CD4-positive, alpha-beta T cell treated with Interleukin-10 for 1 hour (primary cell): ENCODE results near the gene BRINP1.
"Not testable (repeated sequence)": the region's sequence is repeated elsewhere in the genome, so short reads cannot be mapped to it uniquely, and the experiment has no call there.

Experiments
- DNase-seq: peaks from one replicate; pipeline ENCODE4 v3.0.0-alpha.2; 2020

The BRINP1 gene

DNA sequence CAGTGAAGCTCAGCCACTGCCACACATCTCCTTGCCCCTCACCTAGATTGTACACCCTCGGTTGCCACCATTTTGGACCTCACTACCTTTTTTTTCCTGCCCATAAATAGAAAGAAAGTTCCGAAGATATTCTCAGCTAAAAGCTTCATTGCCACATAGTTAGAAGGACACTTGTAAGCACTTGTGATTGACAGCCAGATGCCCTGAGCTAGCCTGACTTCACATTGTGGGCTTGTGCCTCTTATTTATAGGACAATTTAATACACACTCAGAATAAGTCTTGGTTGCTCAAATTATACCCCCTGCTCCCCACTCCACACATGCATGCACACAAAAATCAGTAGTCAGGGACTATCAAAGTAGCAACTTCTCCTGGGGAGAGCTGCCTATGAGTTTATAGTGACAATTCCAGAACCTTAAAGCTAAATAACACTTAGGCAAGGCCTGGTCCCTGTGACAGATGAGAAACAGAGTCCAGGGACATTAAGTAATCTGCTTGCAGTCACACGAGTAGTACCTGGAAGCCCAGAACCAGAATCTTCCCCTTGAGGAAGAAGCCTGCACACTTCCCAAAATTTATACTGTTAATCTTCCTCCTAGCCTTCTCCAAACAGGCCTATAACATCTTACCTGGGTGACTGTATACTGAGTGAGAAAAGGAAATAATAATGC lies 184.8 kb downstream of the BRINP1 start:
- DNase-seq: no peak

DNA sequence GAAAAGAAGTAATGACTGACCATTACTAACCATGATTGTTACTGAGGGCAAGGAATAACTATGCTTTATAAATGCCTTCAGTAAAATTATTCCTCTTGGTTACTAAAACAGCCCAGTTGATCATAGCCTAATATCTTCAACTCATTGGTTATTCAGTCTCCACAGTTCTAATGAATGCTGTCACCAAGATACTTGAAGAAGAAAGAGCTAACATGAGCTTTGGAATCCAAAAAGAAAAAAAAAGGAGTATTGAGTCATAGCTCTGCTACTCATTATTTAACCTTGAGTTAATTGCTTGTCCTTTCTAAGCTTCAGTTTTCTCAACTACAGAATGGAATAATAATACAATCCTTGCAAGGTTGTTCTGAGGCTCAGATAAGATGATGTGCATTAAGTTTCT lies 187.7 kb downstream of the BRINP1 start:
- no peak for DNase-seq

DNA sequence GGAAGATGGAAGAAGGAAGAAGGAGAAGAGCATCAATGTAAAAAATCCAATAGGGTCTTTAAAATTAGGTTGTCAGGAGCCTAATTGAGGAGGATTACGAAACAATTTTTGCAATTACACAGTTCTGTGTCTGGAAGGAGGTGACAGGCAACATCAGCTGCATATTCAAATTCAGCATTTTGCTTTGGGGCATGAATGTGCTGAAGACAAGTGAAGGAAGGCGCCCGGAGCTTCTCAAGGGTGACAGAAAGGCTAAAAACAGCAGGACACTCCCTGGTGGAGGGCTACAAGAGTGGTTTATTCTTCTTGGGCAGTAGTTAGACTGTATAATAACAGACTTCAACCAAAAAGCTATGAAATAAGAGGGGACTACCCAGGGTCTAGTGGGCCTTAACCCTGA lies 188.3 kb downstream of the BRINP1 start:
- DNase-seq: no peak

DNA sequence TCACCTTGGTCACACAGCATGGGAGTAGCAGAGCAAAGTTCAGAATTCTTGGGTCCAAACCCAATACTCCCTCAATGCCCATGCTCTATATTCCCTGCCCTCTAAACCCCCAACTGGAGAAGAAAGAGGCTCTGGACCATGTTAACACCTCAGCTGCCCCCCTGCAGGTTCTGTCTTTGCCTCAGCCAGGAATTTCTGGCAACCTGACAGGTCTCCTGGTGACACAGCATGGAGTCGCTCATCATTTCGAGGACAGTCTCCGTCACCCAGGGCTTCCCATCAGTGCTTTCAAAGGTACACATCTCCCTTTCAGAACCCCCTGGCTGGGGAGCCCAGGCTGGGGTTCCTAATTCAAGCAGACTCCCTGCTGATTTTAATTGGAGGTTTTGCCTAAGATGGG lies 189.5 kb downstream of the BRINP1 start:
- DNase-seq: no peak

DNA sequence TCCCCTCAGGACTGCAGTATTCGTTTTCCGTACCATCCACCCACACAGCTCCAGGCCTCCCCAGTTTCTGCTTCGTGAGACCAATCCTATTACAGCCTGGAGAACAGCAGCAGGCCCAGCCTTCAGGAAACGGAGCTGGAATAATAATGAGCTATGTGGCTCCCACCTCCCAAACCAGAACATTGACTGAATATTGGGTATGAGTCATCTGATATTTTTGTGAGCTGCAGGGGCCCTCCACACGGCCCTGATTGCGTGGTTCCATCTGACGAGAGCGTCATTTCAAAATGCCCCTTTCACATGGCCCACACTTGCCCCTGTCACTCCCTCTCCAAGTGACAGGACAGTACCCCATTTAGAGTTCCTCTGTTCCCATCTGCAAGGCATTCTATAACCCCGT lies 192.0 kb downstream of the BRINP1 start:
- no peak for DNase-seq

DNA sequence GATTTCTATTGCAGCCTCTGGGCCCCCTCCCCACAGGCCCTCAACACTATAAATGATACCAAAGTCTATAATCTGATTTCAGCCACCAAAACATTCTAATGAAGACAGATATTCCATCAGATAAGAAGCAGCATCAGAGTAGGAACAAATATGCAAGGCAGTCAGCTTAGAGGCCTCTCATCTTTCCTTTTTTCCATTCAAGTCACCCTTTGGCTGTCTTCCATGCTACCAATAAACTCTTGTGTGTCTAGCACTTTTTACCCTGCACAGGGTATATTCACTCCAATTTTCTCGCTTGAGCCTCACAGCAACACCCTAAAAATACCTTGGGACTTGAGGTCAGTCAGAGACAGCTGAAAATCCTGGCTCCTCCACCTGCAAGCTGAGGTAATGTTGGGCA lies 193.7 kb downstream of the BRINP1 start:
- DNase-seq: no peak

DNA sequence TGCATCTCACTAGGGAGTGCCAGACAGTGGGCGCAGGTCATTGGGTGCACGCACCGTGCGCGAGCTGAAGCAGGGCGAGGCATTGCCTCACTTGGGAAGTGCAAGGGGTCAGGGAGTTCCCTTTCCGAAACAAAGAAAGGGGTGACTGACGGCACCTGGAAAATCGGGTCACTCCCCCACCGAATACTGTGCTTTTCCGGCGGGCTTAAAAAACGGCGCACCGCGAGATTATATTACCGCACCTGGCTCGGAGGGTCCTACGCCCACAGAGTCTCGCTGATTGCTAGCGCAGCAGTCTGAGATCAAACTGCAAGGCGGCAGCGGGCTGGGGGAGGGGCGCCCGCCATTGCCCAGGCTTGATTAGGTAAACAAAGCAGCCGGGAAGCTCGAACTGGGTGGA lies 200.0 kb downstream of the BRINP1 start:
- not testable (repeated sequence) for DNase-seq

DNA sequence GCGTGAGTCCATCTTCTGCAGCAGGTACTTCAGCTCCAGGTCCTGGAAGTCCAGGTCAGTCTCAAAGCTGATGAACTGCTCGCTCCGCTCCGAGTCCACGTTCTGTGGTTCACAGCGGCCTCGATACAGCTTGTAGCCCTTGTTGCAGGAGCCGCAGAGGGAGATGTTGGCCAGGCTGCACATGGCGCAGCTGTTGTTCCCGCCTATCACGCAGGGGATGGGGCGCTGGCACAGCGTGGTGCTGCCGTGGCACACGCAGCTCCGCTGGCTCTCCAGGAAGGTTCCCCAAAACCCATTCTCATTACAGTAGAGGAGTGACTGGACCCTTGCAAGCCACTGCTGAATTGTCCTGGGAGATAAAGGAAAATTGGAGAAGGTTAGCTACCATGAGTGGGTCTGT lies 201.4 kb downstream of the BRINP1 start:
- no peak for DNase-seq

DNA sequence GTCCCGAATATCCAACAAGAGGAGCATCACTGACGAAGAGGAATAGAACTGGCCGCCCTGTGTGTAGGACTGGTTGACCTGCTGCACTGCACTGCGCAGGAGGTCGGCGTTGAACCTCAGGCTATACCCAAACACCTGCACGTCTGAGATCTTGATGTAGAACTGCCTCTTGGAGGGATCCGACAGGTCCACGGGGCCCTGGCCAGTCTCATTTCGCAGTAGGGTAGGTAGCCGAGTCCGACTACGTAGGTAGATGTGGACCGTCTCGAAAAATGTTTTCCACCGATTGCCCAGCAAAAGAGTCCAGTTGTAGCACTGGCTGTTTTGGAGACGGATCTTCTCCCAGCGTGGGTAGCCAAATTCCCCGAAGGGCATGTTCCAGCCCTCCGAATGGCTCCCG lies 202.0 kb downstream of the BRINP1 start:
- no peak for DNase-seq

DNA sequence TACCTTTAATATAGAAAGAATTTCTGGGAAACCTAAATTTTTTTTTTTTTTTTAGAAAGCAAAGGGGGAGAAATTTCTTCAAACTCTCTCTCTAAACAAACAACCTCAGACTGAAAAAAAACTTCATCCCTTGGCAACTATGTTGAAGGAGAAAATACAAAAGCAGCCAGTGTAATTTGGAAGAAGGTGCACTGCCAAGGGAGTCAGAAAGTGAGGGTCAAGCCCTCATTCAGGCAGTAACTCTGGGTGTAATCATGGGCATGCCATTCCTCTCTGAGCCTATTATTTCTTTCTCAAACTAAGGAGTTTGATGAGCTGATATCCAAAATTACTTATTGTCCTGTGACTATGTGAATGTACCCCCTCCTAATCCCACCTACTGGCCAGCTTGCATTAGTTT lies 203.1 kb downstream of the BRINP1 start:
- DNase-seq: no peak

DNA sequence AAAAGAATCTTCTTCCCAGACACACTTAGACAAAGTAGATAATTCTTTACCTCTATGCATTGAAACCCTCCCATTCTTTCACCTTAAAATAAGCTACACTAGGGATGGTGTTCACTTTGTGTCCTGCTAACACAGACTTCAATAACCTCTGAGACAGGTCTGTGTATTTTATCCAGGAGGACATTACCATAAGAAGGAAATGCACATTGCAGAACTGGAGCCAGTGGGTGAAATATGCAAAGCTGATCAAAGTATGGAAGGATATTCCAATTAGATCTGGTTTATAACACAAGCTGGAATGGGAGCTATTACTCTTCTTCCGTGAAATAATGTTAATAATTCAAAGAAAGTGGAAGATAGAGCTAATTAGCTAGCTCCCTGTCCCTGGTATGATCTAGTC lies 204.1 kb downstream of the BRINP1 start:
- no peak for DNase-seq

DNA sequence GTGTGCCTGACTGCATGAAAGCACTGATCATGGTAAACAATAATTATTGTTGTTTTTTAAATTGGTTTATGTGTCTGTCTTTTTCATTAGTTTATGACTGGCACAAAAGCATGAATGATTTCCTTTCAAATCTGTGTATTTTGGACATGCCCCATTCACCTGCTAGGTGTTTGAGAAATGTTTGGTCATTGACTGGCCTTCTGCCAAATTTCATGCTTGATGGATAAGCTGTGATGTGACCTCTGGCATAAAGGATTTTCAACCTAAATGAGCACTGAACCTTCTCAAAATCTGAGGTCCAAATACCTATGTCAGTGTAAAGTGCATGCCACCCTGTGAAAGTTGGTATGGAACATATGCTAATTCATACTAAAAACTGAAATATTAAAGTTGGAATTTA lies 204.5 kb downstream of the BRINP1 start:
- DNase-seq: no peak

DNA sequence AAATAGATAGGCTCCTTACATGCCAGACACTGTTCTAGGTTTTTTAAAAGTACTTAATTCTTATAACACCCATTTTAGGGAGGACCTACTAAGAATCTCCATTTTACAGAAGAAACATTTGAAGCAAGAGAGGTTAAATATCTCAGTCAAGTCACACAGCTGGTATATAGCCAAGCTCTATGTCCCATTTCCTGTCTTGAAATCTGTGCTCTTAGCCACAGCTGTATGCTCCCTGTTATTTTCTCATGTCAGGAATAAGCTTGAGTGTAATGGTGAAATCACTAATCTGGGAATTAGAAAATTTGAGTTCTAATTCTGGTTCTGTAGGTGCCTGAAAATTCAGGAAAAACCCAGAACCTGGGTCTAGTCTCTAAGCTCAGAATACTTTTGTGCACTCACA lies 208.7 kb downstream of the BRINP1 start:
- no peak for DNase-seq

DNA sequence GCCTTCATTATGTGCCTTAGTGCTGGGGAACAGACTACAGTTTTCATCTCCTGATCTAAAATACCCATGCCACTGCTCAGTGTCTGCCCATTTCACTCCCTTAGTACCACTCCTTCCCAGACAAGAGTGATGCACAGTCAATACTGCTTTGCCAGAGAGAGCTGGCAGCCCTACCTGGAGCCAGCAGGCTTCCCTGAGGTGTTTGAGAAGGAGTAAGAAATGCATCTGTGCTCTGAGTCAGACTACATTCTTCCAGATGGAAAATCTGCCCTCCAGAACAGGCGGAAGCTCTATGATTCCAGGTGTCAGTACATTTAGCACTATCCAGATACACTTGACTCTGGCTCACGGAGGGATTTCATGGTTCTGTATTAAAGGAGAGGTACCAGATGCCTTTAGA lies 209.8 kb downstream of the BRINP1 start:
- DNase-seq: no peak

DNA sequence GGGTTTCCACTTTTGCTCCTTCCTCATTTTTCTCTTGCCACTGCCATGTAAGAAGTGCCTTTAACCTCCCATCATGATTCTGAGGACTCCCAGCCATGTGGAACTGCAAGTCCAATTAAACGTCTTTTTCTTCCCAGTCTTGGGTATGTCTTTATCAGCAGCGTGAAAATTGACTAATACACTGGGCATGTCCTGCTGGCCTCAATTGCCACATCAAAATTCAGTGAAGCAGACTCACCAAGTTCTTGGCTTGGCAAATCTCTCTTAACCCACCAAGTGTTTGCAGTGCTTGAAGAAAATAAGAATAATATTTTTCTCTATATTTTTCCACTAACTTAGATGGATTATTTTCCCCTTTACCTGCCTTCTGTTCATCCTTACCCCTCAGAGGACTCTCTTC lies 212.0 kb downstream of the BRINP1 start:
- no peak for DNase-seq

DNA sequence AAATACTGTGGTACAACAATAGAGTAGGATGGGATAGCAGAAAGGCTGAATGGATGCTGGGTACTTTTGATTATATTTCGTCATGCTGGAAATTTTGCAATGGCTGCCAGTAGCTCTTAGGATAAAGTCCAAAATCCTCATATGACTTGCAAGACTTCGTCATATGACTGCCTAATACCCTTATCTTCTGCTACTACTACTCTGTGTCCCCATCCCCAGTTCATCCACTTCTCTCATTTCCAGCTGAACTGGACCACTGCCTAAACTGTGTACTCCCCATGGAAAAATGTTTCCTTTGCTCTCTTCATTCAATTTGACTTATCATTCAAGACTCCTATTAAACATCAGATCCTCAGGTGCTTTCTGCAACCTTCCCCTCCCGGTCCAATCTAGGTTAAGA lies 212.9 kb downstream of the BRINP1 start:
- DNase-seq: no peak

DNA sequence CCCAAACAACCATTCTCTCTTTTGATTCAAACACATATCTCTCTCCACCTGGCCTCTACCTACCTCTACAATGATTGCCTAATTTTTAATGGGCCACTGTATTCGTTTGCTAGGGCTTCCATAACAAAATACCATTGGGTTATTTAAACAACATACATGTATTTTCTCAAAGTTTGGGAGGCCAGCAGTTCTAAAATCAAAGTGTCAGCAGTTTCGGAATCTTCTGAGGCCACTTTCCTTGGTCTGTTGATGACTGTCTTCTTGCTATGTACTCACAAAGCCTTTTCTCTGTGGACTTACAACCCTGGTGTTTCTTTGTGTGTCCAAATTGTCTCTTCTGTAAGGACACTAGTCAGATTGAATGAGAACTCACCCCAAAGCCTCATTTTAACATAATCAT lies 214.7 kb downstream of the BRINP1 start:
- no peak for DNase-seq

DNA sequence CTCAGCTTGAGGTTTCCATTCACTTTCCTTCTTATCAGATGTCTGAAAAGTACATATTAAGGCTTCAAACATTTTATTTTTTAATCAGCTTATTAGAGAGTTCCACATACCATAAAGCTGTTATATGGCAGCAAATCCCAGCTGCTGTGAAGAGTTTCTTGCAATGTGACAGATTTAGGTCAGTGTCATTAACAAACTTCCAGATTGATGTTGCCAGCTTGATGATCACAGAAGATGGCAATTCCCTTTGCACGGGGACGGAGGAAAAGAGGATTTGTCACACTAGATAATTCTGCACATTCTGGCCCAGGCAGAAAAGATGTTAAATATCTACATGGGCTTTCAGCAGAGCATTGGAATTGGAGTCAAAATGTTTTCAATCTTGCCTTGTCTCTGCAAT lies 215.8 kb downstream of the BRINP1 start:
- DNase-seq: no peak

DNA sequence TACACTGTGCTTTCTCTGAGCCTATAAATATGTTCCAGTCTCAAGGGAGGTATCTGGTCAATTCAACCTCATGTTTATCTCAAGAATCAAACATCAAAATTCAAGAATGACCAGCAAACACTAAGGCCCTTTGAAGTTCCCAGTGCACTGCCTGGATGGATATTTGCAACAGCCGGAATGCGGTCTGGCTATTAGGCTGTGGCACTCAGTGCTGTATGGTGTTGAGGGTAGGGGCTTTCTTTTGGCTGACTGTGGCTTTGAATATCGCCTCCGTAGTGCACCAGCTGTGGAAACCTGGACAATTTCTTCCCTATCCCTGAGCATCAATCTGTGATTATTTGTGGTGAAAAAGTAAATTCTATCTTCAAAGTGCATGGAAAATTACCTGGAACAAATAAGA lies 220.4 kb downstream of the BRINP1 start:
- DNase-seq: no peak

DNA sequence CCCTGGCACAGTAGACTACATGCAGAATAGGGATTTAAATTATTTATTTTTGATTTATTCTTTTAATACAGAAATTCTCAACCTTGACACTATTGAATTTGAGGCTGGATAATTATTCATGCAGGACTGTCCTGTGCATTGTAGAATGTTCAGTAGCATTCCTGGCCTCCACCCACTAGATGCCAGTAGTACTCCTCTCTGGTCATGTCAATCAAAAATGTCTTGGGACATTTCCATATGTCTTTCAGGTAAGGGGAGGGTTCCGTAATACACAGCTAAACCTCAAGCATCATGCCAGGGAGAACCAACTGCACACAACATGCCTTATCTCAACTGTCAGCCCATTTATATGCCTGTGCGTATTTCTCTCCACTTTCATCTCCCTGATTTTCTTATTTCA lies 231.8 kb downstream of the BRINP1 start:
- no peak for DNase-seq

DNA sequence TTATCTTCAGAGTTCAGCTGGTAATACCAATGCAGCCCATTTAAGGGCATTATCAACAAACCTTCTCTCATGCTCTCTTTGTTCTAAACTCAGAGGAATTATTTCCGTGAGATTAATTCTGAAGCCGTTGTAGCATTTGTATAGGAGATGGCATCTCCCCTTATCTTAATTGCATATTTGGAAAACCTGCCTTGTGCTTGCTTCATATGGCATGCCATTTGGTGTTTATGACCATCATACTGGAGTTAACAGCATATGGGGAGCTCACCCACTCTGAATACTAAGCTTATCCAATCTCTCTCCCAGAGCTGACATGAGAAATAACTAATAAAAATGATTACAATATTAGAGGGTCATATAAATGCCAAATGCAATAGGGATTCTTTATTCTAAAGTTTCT lies 243.2 kb downstream of the BRINP1 start:
- no peak for DNase-seq

DNA sequence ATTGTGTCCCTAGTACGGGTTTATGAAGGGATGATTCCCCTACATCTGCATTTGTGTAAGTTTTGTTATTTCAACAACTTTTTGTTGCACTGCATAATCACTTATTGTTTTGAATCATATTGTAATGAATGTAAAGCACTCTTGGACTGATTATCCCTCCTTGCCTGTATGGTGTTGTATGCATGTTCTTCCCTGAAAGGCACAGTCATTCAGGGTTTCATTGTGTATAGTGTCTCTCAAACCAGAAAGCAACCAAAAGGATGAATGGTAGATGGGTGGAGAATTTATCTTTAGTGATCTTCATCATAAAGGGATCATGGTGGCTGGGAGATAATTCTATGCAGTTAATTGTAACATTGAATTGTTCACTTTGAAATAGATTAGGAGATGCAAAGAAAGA lies 247.3 kb downstream of the BRINP1 start:
- DNase-seq: no peak

DNA sequence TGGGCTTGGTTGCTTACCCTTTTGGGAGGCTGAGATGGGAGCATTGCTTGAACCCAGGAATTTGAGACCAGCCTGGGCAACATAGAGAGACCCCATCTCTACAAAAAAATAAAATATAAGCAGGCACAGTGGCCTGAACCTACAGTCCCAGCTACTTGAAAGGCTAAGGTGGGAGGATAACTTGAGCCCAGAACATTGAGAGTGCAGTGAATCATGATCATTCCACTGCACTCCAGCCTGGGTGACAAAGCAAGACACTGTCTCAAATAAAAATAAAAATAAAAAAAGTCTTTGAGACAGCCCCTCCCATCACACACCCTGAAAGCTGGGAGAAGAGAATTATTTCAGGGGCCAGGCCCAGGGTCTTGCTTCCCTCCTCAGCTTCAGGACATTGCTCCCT lies 251.8 kb downstream of the BRINP1 start:
- no peak for DNase-seq
